Measurements from ENCODE around the gene LRRC26.
"Not testable (repeated sequence)": the region's sequence is repeated elsewhere in the genome, so short reads cannot be mapped to it uniquely, and the experiment has no call there.

DNA sequence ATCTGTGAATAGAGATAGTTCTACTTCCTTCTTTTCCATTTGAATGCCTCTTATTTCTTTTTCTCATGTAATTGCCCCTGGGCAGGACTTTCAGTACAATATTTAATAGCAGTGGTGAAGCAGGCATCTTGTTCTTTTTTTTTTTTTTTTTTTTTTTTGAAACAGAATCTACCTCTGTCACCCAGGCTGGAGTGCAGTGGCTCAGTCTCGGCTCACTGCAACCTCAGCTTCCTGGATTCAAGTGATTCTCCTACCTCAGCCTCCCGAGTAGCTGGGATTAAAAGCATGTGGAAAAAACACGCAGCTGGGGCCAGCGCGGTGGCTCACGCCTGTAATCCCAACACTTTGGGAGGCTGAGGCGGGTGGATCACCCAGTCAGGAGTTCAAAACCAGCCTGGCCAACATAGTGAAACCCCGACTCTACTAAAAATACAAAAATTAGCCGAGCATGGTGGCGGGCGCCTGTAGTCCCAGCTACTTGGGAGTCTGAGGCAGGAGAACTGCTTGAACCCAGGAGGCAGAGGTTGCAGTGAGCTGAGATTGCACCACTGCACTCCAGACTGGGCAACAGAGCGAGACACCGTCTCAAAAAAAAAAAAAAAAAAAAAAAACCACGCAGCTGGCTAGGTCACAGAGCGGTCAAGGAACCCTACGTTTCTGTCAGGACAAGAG is 46.9 kb downstream of the LRRC26 start:
- TF ChIP-seq TAF1 (IDR thresholded peaks at IDR 0.05; ENCODE audit: borderline replicate concordance, low read depth, low read length); POLR2A (IDR thresholded peaks at IDR 0.05; ENCODE audit: low read depth, low read length): not testable (repeated sequence)
